Measurements from ENCODE around the gene COG4. TPM values are rescaled to one million over a fixed set of nuclear protein-coding genes. Genes with fewer than 3 reads are reported as not detected.
A peak's percentile ranks its signal among the peaks of the same experiment; 100 is the strongest.

The COG4 gene
- total RNA-seq, 4 donors from 2014 or later, result 23.3 to 59.1 (median 29.6) TPM

DNA sequence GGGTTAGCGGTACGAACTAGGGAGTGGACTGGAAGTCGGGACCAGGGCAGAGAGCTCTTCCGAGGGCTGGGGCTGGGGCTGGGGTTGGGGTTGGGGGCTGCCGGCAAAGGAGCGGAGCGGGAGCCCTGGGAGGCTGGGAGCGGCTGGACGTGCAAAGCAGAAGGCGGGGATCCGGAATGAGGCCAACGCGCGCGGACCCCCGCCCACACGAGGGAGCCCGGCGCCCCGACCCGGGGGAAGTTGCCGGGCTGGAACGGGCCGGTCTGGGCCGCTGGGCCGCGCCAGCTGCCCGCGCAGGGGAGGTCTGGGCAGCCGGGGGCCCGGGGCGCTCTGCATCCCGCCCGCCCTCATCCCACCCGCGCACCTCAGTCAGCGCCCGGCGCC is 84.8 kb downstream of the COG4 start:
- ATAC-seq (ENCODE audit: low FRiP score), result no peak

DNA sequence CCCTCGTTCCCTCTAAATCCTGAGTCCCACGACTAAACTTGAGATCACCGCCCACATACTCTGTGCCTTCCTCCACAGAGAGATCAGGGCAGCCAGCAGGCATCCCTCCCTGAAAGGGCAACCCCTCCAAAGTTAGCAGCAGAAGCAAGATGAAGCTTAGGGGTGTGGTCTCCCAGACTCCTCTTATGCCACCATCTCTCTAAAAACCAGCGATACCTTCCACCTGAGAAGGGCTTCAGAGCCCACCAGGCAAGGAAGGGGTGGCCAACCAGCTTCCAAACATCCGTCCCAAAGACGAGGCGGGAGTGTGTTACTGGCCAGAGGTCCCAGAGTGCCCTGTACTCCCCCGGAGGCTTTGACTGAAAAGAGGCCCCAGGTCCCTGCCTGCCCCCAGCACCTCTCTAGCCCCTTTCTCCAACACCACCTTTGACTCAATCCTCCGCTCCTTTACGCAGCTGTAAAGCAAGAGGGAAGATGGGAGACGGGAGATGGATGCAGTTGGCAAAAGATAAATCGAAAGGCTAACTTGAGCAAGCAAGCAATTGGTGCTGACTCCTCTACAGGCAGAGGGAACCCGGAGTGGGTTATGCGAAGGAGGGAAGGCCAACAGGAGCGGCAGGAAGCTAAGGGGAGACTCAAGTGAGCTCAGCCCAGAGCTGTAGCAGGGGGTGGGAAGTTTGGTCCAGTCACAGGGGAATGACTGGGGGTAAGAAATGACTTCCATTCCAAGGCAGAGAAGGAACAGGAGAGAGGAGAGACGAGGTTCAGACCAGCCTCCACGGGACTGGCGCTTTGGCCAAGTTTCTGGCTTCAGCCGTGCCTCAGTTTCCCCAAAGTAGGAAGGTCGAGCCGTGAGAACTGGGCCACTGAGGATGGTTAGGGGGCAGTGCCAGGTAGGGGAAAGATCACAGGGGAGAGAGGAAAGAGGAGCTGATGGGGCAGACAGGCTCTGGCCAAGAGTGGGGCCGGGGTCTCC is 85.5 kb downstream of the COG4 start:
- ATAC-seq (ENCODE audit: low FRiP score), result peak; percentile 48
- DNase-seq (ENCODE audit: low spot score), result no peak

More for the DNA sequence above, 84.8 kb downstream of the COG4 start:
- DNase-seq (ENCODE audit: low spot score), result no peak
- TF ChIP-seq, protein P1, sequence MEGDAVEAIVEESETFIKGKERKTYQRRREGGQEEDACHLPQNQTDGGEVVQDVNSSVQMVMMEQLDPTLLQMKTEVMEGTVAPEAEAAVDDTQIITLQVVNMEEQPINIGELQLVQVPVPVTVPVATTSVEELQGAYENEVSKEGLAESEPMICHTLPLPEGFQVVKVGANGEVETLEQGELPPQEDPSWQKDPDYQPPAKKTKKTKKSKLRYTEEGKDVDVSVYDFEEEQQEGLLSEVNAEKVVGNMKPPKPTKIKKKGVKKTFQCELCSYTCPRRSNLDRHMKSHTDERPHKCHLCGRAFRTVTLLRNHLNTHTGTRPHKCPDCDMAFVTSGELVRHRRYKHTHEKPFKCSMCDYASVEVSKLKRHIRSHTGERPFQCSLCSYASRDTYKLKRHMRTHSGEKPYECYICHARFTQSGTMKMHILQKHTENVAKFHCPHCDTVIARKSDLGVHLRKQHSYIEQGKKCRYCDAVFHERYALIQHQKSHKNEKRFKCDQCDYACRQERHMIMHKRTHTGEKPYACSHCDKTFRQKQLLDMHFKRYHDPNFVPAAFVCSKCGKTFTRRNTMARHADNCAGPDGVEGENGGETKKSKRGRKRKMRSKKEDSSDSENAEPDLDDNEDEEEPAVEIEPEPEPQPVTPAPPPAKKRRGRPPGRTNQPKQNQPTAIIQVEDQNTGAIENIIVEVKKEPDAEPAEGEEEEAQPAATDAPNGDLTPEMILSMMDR (IDR thresholded peaks at IDR 0.05), result no peak

DNA sequence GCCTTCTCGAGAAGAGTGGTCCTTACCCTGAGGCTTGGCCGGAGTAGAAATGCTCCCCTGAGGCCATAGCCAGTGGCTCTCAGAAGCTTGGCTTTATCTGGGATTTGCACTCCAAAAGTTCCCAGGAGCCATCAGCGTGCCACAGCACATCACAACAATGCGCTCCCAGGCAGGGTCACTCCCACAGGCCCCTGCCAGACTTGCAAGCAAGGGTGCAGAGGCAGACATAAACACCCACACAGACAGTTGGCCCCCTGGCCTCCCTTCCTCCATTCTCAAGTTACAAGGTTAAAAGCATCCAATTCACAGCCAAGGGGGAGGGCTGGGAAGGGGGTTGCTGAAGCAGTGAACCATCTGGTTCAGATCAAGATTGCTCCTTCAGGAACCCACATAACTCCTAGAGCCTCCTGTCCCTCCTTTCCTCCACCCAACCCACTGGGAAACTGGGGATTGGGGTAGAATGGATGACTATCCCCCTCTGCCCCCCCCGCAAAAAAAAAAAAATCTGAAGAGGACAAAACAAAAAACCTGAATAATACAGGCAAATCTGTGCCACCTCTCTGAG is 86.3 kb downstream of the COG4 start:
- TF ChIP-seq, protein P1 (IDR thresholded peaks at IDR 0.05), result no peak
- DNase-seq (ENCODE audit: low spot score), result no peak
- no peak for ATAC-seq (ENCODE audit: low FRiP score)

More for the DNA sequence above, 85.5 kb downstream of the COG4 start:
- TF ChIP-seq, protein P1 (IDR thresholded peaks at IDR 0.05), result no peak

DNA sequence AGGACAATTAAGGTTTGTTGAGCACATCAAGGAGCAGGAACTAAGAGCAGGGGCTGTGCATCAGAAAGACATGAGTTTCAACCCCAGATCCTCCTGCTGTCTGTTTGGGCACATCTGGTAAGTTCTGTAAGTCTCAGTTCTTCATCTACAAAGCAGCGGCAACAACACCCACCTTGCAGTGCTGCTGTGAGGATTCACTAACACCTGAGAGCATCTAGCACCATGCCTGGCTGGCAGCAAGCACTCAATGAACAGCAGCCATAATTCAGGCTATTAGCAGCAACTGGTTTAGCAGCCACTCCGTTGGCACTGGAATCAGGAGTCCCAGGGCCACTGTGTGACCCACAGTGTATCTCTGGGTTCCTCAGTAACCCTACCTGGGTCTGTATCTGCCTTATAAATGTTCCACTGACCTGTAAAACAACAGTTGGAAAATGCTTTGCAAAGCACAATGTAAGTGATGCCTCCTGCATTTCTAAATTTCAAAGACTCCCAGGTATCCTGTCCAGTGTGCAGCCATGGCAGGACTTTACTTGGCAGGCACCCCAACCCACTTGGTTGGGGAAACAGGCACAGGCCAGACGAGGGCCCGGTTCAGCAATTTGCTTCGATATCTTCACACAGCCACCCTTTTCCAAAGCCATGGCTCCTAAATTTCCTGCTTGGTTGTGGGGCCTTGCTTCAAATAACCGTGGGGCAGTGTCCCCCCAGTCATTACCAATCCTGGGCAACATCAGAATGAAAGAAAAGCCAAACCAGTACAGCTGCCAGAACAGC is 88.7 kb downstream of the COG4 start:
- DNase-seq (ENCODE audit: low spot score), result no peak
- TF ChIP-seq, protein P1 (IDR thresholded peaks at IDR 0.05), result no peak
- ATAC-seq (ENCODE audit: low FRiP score), result no peak

DNA sequence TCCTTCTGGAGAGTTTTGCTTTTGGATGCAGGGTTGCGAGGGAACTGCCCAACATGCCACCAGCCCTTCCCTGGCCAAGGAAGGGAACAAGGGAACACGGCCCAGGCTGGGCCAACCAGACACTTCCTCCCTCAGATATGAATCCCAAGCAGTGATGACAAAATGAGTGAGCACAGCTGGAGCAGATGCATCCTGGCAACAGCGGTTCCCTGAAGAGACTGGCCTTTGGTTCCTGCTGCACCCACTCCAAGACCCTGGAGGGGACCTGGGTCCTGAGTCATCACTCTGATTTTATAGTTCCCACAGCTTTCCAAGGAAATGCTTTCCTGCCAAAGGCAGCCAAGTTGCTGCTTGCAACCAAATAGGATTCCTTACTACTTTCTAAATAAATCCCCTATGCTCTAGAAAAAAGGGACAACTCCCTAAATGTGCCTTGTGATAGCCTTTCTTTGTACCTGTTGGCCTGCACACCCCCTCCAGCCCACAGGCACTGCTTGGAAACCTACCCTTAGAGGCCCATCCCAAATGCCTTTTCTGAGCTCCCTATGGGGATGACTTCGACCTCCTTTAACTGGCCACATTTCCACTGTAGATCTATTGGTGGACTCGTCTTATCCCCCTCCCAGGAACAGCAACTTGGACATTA is 89.8 kb downstream of the COG4 start:
- no peak for DNase-seq (ENCODE audit: low spot score)
- ATAC-seq (ENCODE audit: low FRiP score), result no peak
- TF ChIP-seq, protein P1 (IDR thresholded peaks at IDR 0.05), result no peak

DNA sequence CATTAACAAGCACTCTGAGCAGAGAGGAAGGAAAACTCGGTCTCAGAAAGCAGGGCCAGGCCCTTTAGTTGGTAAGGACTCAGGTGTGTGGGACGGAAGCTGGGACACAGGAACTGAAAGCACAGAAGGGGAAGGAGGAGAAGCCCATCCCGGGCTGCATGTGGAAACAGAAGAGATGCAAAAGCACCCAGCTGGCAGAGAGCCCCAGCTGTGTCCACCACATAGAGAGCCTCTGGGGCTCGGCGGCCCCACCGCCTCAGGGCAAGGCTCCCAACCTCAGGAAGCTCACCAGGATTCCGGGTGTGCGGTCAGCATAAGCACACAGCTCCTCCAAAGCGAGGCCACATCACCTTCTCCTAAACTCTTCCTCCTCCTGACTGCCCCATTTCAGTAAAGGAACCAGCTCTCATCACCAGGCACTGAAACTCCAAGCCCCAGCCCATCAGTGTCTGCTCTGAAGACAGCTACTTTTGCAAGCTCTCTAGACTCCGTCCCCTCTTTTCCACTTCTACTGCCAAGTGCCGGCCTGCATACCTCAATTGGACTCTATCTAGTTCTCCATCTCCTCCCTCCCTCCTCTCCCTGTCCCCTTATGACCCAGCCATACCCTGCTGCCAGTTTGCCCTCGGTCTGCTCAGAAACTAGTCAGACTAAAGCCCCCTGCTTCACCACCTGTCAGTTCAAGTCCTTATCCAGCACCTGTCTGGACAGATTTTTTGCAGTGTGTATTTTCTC is 90.5 kb downstream of the COG4 start:
- TF ChIP-seq, protein P1 (IDR thresholded peaks at IDR 0.05), result no peak
- ATAC-seq (ENCODE audit: low FRiP score) (no peak), DNase-seq (ENCODE audit: low spot score) (no peak)

Measured in omental fat pad (tissue), 4 donors.